Measurements from ENCODE around the gene RANBP3.

DNA sequence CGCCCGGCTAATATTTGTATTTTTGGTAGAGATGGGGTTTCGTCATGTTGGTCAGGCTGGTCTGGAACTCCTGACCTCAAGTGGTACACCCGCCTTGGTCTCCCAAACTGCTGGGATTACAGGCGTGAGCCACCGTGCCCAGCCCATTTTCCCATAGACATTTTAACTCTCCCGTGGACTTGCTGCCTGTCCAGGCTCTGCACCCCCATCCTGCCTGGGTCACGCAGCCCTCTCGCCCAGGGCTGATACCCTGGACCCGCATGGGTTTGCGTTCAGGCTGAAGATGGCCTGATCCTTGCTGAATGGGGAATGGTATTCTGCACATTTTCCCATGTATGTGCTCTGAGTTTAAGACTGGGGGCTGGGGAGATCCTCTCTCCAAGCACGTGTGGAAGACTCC is 46.0 kb upstream of the RANBP3 start:
- no peak for TF ChIP-seq YY1 (IDR thresholded peaks at IDR 0.05; ENCODE audit: extremely low read depth, insufficient replicate concordance, low read depth, low read length)
- TF ChIP-seq, protein P1, sequence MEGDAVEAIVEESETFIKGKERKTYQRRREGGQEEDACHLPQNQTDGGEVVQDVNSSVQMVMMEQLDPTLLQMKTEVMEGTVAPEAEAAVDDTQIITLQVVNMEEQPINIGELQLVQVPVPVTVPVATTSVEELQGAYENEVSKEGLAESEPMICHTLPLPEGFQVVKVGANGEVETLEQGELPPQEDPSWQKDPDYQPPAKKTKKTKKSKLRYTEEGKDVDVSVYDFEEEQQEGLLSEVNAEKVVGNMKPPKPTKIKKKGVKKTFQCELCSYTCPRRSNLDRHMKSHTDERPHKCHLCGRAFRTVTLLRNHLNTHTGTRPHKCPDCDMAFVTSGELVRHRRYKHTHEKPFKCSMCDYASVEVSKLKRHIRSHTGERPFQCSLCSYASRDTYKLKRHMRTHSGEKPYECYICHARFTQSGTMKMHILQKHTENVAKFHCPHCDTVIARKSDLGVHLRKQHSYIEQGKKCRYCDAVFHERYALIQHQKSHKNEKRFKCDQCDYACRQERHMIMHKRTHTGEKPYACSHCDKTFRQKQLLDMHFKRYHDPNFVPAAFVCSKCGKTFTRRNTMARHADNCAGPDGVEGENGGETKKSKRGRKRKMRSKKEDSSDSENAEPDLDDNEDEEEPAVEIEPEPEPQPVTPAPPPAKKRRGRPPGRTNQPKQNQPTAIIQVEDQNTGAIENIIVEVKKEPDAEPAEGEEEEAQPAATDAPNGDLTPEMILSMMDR (IDR thresholded peaks at IDR 0.05 in 2 of 3, conservative IDR thresholded peaks at IDR 0.05 in 1 of 3; ENCODE audit: borderline replicate concordance in 1 of 3, insufficient read depth in 1 of 3, low read depth in 2 of 3, low read length in 2 of 3): no peak
- TF ChIP-seq SIN3A (IDR thresholded peaks at IDR 0.05; ENCODE audit: low read depth): no peak
- TF ChIP-seq, protein P2, sequence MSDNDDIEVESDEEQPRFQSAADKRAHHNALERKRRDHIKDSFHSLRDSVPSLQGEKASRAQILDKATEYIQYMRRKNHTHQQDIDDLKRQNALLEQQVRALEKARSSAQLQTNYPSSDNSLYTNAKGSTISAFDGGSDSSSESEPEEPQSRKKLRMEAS (IDR thresholded peaks at IDR 0.05): no peak
- TF ChIP-seq SP1 (IDR thresholded peaks at IDR 0.05; ENCODE audit: low read depth): no peak
- TF ChIP-seq, protein P3, sequence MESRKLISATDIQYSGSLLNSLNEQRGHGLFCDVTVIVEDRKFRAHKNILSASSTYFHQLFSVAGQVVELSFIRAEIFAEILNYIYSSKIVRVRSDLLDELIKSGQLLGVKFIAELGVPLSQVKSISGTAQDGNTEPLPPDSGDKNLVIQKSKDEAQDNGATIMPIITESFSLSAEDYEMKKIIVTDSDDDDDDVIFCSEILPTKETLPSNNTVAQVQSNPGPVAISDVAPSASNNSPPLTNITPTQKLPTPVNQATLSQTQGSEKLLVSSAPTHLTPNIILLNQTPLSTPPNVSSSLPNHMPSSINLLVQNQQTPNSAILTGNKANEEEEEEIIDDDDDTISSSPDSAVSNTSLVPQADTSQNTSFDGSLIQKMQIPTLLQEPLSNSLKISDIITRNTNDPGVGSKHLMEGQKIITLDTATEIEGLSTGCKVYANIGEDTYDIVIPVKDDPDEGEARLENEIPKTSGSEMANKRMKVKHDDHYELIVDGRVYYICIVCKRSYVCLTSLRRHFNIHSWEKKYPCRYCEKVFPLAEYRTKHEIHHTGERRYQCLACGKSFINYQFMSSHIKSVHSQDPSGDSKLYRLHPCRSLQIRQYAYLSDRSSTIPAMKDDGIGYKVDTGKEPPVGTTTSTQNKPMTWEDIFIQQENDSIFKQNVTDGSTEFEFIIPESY (IDR thresholded peaks at IDR 0.05; ENCODE audit: extremely low read depth, insufficient replicate concordance, low read length): no peak
- TF ChIP-seq RAD21 (IDR thresholded peaks at IDR 0.05; ENCODE audit: low read depth): no peak
- no peak for TF ChIP-seq POLR2A (IDR thresholded peaks at IDR 0.05; ENCODE audit: borderline replicate concordance, extremely low read depth, insufficient read depth, insufficient read length)

Data from HCT116 (cell line).